Activated T-cell treated with anti-CD3 and anti-CD28 coated beads for 1 hour (primary cell): ENCODE results near the gene PCDHGA9.
"Not testable (repeated sequence)": the region's sequence is repeated elsewhere in the genome, so short reads cannot be mapped to it uniquely, and the experiment has no call there.

Experiments
- DNase-seq: peaks from one replicate; pipeline ENCODE4 v3.0.0-alpha.2; 2020; ENCODE audit warnings: low read depth

The PCDHGA9 gene

DNA sequence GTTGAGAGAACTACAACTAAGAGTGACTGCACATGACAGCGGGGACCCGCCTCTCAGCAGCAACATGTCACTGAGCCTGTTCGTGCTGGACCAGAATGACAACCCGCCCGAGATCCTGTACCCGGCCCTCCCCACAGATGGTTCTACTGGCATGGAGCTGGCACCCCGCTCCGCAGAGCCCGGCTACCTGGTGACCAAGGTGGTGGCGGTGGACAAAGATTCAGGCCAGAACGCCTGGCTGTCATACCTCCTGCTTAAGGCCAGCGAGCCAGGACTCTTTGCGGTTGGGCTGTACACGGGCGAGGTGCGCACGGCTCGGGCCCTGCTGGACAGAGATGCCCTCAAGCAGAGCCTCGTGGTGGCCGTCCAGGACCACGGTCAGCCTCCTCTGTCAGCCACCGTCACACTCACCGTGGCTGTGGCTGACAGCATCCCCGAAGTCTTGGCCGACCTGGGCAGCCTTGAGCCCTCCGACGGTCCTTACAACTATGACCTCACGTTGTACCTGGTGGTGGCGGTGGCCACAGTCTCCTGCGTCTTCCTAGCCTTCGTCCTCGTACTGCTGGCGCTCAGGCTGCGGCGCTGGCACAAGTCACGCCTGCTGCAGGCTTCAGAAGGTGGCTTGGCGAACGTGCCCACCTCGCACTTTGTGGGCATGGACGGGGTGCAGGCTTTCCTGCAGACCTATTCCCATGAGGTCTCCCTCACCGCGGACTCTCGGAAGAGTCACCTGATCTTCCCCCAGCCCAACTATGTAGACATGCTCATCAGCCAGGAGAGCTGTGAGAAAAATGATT lies 17.9 kb upstream of the PCDHGA9 start:
- DNase-seq: no peak

DNA sequence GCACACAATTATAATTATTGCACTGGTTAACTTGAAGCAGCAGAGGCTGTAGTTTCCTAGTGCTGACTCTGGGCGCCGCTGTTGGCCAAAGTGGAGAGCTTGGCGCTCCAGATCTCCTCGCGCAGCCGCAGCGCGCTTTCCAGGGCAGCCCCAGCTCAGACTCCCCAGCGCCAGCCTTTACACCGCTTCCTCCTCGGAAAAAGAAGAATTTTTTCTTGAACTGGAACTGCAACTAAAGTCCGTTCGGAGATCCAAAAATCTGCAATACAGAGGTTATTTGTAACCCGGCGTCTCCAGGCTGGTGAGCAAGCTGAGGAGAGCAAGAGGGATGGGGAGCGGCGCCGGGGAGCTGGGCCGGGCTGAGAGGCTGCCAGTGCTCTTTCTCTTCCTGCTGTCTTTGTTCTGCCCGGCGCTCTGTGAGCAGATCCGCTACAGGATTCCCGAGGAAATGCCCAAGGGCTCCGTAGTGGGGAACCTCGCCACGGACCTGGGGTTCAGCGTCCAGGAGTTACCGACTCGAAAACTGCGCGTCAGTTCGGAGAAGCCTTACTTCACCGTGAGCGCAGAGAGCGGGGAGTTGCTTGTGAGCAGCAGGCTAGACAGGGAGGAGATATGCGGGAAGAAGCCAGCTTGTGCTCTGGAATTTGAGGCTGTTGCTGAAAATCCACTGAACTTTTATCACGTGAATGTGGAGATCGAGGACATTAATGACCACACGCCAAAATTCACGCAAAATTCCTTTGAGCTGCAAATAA lies 14.8 kb upstream of the PCDHGA9 start, which contains the start of gene PCDHGB4:
TSS of gene PCDHGB4 (plus strand) at position 142 of the 755 bp plus-strand sequence. CDS start at position 329, 187 bp downstream.
- not testable (repeated sequence) for DNase-seq

GRCh38 chr5:141388661-141389060 lies 13.9 kb upstream of the PCDHGA9 start:
- DNase-seq: no peak

DNA sequence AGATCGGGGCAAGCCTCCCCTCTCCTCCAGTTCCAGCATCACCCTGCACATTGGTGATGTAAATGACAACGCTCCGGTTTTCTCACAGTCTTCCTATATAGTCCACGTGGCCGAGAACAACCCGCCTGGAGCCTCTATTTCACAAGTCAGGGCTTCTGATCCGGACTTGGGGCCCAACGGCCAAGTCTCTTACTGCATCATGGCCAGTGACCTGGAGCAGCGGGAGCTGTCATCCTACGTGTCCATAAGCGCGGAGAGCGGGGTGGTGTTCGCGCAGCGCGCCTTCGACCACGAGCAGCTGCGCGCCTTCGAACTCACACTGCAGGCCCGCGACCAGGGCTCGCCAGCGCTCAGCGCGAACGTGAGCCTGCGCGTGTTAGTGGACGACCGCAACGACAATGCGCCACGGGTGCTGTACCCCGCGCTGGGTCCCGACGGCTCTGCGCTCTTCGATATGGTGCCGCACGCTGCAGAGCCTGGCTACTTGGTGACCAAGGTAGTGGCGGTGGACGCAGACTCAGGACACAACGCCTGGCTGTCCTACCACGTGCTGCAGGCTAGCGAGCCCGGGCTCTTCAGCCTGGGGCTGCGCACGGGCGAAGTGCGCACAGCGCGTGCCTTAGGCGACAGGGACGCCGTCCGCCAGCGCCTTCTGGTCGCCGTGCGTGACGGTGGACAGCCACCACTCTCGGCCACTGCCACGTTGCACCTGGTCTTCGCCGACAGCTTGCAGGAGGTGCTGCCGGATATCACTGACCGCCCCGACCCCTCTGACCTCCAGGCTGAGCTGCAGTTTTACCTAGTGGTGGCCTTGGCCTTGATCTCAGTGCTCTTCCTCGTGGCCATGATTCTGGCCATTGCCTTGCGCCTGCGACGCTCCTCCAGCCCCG lies 13.2 kb upstream of the PCDHGA9 start:
- DNase-seq: no peak

DNA sequence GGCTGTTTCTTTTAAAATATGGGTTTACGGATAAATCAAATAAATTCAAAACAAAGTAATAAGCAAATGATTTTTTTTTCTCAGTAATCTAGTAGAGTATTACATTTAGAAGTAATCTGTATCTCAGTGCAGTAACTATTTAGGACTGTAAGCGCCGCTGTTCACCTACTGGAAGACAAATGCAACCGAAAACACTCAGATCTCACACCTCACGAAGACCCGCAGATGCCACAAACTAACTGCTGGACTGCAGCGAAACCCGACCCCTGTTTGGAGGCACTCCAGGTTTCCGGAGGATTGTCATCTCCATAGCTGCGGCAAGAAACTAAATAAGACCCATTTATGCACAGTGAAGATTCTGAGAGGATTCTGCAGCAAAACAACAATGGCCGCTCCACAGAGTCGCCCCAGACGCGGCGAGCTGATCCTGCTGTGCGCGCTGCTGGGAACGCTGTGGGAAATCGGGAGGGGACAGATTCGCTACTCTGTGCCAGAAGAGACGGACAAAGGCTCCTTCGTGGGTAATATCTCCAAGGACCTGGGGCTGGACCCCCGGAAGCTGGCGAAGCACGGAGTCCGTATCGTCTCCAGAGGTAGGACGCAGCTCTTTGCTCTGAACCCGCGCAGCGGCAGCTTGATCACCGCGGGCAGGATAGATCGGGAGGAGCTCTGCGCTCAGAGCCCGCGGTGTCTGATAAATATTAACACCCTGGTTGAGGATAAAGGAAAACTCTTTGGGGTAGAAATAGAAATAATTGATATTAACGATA lies 10.0 kb upstream of the PCDHGA9 start, which contains the start of gene PCDHGA8:
TSS of gene PCDHGA8 (plus strand) at position 205 of the 770 bp plus-strand sequence. CDS start at position 386, 181 bp downstream.
- no peak for DNase-seq

GRCh38 chr5:141393267-141393666 lies 9.3 kb upstream of the PCDHGA9 start:
- DNase-seq: no peak

GRCh38 chr5:141394401-141395187 lies 8.0 kb upstream of the PCDHGA9 start:
- DNase-seq: not testable (repeated sequence)

- not testable (repeated sequence) for DNase-seq
These were observed 4.6 kb upstream of the PCDHGA9 start, which contains the start of gene PCDHGB5 for GRCh38 chr5:141397756-141398551. PCDHGB5 (plus strand) TSS chr5:141397947; CDS start chr5:141398128, 181 bp downstream.

GRCh38 chr5:141398608-141399007 lies 4.0 kb upstream of the PCDHGA9 start:
- DNase-seq: no peak

GRCh38 chr5:141399555-141400258 lies 2.9 kb upstream of the PCDHGA9 start:
- no peak for DNase-seq

DNA sequence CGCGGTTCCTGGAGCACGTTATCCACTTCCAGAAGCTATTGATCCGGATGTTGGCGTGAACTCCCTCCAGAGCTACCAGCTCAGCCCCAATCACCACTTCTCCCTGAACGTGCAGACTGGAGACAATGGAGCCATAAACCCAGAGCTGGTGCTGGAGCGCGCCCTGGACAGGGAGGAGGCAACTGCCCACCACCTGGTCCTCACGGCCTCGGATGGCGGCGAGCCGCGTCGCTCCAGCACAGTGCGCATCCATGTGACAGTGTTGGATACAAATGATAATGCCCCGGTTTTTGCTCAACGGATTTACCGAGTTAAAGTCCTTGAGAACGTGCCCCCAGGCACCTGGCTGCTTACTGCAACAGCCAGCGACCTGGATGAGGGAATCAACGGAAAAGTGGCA lies 809 bp downstream of the PCDHGA9 start:
- DNase-seq: no peak

GRCh38 chr5:141407790-141408505 lies 5.4 kb downstream of the PCDHGA9 start, which contains the start of gene PCDHGB6:
PCDHGB6 (plus strand) TSS chr5:141408021; CDS start chr5:141408203, 182 bp downstream.
- not testable (repeated sequence) for DNase-seq

DNA sequence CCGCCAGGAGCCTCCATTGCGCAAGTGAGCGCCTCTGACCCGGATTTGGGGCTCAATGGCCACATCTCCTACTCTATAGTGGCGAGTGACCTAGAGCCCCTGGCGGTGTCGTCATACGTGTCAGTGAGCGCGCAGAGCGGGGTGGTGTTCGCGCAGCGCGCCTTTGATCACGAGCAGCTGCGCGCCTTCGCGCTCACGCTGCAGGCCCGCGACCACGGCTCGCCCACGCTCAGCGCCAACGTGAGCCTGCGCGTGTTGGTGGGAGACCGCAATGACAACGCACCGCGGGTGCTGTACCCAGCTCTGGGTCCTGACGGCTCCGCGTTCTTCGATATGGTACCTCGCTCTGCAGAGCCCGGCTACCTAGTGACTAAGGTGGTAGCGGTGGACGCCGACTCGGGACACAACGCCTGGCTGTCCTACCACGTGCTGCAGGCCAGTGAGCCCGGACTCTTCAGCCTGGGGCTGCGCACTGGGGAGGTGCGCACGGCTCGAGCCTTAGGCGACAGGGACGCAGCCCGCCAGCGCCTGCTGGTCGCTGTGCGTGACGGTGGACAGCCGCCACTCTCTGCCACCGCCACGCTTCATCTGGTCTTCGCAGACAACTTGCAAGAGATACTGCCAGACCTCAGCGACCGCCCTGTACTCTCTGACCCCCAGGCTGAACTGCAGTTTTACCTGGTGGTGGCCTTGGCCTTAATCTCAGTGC lies 7.2 kb downstream of the PCDHGA9 start:
- DNase-seq: no peak

DNA sequence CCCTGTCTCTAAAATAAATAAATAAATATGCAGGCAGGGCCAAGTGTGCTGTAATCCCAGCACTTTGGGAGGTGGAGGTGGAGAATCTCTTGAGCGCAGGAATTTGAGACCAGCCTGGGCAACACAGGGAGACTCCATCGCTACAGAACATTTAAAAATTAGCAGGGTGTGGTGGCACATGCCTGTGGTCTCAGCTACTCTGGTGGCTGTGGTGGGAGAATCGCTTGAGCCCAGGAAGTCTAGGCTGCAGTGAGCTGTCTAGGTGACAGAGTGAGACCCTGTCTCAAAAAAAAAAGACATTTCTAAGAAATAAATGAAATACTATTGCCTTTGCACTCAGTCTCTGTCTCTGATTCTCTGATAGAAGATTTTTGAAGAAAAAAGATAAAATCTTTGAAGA lies 9.0 kb downstream of the PCDHGA9 start:
- no peak for DNase-seq

DNA sequence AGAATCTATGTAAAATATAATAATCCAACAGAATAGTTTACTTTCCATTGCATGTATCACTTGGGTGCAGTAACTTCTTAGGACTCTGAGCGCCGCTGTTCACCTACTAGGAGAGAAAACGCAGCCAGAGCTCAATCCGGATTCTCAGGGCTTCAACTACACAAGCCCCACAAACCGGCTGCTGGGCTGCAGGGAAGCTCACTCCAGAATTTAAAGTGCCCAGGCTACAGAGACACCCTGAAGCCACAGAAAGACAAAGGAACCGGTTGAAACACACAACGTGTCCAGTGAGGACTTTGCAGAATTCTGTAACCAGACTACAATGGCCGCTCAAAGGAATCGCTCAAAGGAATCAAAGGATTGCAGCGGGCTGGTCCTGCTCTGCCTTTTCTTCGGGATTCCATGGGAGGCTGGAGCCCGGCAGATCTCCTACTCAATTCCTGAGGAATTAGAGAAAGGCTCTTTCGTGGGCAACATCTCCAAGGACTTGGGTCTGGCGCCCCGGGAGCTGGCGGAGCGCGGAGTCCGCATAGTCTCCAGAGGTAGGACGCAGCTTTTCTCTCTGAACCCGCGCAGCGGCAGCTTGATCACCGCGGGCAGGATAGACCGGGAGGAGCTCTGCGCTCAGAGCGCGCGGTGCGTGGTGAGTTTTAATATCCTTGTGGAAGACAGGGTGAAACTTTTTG lies 10.4 kb downstream of the PCDHGA9 start, which contains the start of gene PCDHGA10:
TSS of gene PCDHGA10 (plus strand) at position 134 of the 686 bp plus-strand sequence. CDS start at position 323, 189 bp downstream.
- DNase-seq: peak; percentile 38

DNA sequence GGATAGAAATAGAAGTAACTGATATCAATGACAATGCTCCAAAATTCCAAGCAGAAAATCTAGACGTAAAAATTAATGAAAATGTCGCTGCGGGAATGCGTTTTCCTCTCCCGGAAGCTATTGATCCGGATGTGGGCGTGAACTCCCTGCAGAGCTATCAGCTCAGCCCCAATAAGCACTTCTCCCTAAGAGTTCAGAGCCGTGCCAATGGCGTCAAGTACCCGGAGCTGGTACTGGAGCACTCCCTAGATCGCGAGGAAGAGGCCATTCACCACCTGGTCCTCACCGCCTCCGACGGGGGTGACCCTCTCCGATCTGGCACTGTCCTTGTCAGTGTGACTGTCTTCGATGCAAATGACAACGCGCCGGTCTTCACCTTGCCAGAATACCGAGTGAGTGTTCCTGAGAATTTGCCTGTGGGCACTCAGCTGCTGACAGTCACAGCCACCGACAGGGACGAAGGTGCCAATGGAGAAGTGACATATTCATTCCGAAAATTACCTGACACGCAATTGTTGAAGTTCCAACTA lies 11.0 kb downstream of the PCDHGA9 start:
- no peak for DNase-seq
